Activated T-helper 9 cell treated with anti-CD3 and anti-CD28 coated beads, Interleukin-2, amount 50 U/mL, for 16 hours (primary cell): Measurements from ENCODE around the gene ATG5.
"Not testable (repeated sequence)": the region's sequence is repeated elsewhere in the genome, so short reads cannot be mapped to it uniquely, and the experiment has no call there.

Experiments
- DNase-seq: peaks from one replicate; pipeline ENCODE4 v3.0.0-alpha.2; 2020; ENCODE audit warnings: low read depth

ATG5 gene

DNA sequence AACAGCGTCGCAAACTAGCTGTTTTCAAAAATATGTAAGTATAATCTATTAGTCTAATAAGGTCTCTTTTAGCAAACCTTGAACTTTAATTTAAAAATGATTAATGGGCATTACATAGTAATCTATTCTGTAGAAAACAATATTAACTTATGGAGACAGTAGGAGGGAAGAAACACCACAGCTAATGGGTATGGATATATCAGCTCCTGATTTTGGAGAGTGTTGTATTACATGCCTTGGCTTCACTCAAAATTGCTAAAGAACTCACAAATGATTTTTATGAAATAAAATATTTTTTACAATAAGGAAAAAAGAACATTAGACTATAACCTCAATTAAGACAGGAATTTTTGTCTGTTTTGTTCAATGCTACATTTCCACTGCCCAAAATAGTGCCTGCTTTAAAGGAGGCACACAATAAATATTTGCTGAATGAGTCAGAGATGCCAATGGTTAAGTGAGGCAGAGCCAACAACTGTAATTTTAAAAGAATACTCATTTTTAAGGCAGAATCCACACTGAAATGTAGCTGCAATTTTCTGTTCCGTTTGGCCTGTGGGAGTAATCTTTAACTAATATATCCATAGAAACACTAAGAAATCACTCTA, 15.7 kb downstream of the ATG5 start:
- DNase-seq = no peak

DNA sequence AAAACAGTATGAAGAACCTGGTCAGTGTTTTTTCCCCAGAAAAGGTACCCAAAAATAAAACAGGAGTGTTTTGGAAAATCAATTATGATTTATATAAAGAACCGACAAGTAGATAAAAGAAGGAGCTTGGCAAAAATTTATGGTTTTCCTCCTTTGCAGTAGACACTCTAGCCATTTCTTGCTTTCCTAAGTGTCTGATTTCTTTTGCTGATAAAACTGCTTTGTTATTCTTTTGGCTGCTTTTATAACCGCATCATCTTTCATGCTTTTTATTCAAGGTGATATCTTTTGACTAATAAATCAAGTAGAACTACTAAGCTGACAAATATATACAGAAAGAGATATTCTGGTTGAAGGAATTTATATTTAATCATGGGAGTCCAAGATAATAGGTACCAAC, 16.6 kb downstream of the ATG5 start:
- DNase-seq = no peak

DNA sequence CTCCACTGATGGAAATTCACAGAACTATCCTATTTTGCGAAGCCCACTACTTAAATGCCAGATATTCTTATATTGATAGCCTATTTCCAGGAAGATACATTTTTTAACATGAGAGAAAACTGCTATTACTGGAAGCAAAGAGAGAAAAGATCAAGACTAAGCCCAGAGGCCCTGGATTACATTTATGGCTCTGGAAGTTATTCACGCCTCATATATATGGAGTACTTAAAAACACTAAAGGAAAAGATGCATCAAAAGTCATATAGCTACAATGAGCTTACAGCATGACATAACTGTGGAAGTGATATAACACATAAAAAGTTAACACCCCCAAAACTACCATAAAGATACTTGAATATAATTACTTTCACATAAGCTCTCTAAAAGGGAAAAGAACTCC, 19.8 kb downstream of the ATG5 start:
- DNase-seq = no peak

DNA sequence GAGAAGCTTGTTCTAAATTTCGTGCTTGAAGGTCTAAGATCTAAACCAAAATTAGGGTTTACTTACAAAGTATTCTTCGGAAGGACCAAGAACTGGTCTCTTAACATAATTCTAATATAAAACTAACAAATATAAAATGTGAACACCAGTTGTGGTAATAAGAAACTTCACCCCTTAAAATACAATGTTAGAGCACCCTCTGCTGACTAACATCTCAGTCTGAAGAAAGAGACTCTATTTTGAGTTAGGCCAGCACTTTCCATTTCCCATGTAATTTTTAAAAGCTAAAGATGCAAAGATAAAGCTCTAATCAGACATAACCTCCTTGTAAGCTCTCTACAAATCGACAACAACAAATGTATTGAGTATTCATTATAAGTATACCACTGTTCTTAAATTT, 24.6 kb downstream of the ATG5 start:
- DNase-seq = no peak

DNA sequence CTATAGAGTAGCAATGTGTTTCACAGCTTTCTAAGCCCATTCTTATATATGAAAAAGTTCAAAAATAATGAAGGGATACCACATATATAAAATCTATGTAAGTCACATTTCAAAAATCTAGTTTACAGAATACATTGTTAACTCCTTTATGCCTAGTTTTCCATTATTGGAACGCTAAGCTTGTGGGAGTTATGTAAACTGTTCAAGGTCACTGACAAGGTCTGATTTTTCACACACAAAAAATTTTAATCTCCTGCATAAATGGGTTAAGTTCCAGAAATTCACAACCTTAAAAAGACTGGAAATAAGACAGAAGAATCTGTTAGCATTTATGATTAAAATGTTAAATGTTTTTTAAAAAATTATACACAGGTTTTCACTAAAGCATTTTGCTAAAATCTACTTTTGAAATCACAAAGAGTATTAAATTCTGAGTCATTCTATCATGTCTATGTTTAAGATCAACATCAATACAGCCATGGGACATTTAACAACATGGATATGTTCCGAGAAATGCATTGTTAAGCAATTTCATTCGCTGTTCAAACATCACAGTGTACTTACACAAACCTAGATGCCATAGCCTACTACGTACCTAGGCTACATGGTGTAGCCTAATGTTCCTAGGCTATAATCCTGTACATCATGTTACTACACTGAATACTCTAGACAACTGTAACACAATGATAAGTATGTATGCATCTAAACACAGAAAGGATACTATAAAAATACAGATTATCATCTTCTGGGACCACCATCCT, 25.4 kb downstream of the ATG5 start:
- DNase-seq = no peak

DNA sequence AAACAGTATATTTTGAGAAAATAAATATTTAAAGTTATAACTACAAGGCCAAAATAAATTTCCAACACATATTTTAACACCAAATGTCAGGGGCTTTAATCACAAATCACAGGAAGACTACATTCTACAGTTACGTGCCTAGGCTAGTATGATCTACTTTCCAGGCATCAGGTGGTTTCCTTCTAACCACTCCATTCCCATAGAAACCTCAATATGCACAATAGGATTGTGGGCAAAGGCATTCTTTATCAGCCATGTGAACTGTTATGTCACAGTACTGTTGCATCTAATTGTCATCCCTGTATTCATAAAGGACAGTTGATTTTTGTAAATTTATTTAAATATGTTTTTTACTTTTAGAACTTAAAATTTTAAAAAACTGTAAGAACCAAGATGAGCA, 32.4 kb downstream of the ATG5 start:
- no peak for DNase-seq

DNA sequence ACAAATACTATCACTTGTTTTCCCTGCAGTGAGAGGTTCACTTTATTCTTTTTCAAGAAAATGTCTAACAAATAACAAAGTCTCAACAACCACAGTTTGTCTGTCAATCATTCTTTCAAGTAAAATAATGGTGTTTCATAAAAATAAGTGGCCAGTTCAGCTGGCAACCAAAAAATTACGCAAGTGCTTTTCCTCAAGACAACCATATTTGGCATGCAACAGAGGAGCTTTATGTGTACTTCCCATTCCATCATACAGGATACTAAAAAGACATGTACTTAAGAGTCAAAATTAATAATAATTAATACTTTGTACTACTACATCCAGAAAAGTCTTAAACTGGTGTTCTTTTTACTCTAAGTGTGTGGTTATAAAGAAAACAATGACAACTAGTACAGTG, 34.6 kb downstream of the ATG5 start:
- DNase-seq = no peak

DNA sequence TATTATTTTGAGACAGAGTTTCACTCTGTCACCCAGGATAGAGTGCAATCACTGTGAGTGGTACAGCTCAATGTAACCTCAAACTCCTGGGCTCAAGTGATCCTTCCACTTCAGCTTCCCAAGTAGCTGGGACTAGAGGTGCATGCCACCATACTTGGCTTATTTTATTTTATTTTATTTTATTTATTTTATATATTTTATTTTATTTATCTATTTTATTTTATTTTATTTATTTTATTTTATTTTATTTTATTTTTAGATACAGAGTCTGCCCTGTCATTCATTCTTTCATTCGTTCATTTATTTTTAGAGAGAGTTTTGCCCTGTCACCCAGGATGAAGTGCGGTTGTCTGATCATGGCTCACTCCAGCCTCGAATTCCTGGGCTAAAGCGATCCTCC, 35.5 kb downstream of the ATG5 start:
- no peak for DNase-seq

DNA sequence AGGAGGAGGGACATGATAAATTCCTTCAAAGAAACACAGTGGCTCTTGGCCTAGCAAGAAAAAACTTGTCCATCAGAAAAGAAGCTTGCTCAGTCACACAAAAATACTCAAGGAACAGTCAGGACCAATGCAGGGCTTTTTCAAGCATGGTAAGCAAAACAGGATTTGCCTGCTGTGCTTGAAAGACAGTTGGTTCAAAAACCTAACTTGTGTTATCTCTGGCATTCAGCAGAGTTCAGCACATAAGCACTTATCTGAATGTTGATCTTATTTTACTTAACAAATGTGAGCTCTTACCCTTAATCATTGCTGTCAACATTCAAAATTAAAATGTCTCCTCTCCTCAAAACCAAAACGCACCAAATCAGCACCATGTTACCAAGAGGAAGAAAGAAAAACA, 38.3 kb downstream of the ATG5 start:
- DNase-seq = no peak

DNA sequence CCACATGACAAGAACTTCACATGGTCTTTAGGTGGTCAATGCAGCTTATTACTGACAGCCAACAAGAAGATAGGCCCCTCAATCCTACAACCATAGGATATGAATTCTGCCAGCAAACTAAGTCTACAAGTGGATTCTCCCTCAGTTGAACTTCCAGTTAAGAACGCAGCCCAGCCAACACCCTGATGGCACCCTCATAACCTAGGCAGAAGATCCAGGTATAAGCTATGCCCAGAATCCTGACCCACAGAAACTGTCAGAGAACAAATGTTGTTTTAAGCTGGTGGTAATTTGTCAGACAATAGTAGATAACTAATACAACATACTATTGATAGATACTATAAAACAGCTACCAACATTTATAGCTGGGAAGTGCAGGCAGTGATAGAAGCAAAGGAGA, 38.8 kb downstream of the ATG5 start:
- DNase-seq = no peak

DNA sequence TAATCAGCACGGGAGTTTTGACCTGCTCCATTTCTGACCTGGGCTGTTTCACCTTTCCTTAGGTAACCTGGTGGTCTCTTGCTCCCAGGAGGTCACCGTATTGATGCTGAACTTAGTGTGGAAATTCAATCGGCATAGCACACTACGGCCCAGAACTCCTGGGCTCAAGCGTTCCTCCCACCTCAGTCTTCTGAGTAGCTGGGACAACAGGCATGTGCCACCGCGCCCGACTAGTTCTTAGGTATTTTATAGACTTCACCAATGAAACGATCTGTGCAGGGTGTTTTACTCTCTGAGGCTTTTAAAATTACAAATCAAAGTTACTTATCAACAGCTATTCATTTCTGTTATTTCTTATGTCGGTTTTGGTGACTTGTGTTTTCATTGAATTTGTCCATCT, 42.1 kb downstream of the ATG5 start:
- DNase-seq = no peak

DNA sequence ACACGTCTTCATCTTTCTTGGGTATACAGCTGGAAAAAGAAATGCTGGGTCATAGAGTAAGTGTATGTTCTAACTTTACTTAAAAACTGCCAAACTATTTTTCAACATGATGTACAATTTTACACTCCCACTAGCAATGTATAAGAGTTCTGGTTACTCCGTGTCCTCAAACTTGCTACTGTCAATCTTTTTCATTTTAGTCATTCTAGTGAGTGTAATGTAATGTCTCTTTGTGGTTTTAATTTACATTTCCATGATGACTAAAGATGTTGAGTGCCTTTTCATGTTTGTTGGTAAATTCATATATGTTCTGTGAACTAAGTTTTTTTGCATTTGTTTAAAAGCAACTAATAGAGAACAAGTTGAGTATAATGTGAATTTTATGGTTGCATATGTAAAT, 43.9 kb downstream of the ATG5 start:
- no peak for DNase-seq

DNA sequence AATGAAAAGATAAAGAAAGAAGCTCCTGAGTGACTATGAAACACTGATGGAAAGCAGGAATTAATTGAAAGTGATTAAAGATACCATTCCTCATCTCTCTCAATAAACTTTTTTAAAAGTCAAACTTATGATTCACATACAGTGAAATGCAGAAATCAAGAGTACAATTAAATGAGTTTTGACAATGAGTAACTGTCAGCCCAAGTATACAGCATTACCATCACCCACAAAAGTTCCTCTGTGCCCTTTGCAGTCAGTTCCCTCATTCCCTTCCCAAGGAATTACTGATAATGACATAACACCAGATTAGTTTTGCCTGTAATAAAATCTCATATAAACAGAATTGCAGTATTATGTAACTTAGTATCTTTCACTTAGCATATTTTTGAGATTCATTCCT, 44.5 kb downstream of the ATG5 start:
- DNase-seq = no peak

DNA sequence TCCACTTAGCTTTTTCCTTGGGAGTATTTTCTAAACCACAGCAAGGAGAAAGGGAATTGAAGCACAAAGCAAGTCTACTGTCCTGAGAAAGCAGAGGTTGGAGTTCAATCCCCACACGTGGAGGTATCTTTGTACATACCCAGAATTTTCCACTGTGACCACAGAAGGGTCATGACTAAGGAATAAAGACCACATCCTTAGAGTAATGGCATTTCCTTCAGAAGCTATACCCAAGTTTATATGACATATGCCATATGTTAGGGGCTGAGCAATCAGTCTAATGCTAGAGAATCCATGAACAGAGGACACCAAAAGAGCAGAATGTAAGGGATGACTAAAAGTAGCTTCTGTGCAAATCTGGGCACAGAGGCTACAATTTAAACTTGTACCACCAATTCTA, 46.4 kb downstream of the ATG5 start:
- no peak for DNase-seq

DNA sequence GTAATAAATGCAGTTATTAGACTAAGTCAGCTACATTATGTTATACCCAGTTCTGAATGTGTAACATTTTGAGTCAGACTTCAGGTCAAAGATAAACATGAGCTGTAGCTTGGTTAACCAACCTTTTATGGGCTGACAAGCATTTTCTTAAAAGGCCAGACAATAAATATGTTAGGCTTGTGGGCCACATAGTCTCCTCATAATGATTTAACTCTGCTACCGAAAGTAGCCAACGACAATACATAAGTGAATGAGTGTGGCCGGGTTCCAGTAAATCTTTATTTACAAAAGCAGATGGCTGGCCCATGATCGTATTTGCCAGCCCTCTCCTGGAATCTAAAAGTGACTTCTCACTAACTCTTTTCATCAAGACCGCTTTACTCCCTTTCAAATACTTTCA, 49.9 kb downstream of the ATG5 start:
- no peak for DNase-seq

DNA sequence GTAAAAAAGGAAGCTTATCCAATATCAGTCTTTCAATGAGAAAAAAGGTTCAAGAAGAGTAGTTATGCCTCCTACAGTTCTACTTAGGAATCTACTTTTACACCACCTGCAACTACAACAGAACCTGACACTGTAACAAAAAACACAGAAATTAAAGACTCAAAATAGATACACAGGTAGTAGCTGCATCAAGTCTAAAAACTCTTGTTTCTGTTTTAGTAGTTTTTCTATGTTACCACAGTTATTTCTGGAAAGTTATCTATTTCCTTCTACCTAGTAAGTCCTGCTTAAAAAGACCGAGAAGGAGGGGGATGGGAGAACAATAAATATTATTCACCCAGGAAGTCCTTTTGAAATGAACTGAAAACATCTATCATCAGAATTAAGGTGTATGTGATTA, 52.5 kb downstream of the ATG5 start:
- no peak for DNase-seq

DNA sequence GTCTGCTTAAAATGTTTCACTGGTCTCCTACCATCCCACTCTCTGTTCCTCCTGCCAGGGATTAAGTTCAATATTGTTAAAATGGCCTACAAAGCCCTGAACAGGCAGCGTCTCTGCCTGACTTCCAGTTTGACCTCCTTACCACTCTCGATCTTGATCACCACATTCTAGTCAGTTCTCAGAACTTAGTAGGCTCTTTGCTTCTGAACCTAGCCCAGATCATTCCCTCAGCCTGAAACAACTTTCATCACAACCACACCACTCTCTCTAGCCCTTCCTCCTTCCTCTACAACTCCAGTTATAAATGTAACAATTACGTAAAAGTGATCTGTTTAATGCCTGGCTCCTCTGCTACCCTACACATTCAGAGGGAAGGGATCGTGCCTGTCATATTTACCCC, 53.3 kb downstream of the ATG5 start:
- no peak for DNase-seq

DNA sequence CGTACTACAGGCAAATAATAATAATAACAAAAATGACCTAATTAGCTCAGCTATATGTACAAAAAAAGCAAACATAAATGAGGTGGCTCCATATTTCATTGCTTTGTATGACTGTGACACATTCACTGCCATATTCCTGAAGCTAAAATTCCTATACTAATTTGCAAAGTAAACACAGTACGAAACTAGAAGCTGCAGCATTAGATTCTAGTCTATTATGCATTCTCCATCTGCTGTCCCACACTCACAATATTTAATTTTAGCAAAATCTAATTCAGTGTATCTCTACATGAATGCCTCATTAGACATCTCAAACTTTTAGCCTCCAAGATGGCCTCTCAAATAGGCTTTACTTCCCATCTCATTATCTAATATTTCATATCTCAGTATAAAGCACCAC, 55.1 kb downstream of the ATG5 start:
- DNase-seq = no peak

DNA sequence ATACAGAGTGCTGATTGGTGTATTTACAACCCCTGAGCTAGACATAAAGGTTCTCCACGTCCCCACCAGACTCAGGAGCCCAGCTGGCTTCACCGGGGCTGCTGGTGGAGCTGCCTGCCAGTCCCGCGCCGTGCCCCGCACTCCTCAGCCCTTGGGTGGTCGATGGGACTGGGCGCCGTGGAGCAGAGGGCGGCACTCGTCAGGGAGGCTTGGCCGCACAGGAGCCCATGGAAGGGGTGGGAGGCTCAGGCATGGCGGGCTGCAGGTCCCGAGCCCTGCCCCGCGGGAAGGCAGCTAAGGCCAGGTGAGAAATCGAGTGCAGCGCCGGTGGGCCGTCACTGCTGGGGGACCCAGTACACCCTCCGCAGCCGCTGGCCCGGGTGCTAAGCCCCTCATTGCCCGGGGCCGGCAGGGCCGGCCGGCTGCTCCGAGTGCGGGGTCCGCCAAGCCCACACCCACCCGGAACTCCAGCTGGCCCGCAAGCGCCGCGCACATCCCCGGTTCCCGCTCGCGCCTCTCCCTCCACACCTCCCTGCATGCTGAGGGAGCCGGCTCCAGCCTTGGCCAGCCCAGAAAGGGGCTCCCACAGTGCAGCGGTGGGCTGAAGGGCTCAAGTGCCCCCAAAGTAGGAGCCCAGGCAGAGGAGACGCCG, 56.2 kb downstream of the ATG5 start:
- not testable (repeated sequence) for DNase-seq

DNA sequence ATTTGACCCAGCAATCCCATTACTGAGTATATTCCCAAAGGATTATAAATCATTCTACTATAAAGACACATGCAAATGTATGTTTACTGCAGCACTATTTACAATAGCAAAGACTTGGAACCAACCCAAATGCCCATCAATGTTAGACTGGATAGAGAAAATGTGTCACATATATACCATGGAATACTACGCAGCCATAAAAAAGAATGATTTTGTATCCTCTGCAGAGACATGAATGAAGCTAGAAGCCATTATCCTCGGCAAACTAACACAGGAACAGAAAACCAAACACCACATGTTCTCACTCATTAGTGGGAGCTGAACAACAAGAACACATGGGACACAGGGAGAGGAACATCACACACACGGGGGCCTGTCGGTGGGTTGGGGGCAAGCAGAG, 57.1 kb downstream of the ATG5 start:
- not testable (repeated sequence) for DNase-seq

DNA sequence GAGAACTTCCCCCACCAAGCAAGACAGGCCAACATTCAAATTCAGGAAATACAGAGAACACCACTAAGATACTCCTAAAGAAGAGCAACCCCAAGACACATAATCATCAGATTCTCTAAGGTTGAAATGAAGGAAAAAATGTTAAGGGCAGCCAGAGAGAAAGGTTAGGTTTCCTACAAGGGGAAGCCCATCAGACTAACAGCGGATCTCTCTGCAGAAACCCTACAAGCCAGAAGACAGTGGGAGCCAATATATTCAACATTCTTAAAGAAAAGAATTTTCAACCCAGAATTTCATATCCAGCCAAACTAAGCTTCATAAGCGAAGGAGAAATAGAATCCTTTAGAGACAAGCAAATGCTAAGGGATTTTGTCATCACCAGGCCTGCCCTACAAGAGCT, 61.1 kb downstream of the ATG5 start:
- DNase-seq = not testable (repeated sequence)

DNA sequence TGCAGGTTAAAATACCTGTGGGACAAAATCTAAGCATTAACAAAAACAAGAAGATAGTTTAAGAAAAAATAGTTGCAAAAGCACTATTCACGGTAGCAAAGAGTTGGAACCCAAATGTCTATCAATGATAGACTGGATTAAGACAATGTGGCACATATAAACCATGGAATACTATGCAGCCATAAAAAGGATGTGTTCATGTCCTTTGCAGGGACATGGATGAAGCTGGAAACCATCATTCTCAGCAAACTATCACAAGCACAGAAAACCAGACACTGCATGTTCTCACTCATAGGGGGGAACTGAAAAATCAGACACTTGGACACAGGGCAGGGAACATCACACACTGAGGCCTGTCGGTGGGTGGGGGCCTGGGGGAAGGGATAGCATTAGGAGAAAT, 65.8 kb downstream of the ATG5 start:
- DNase-seq = not testable (repeated sequence)

DNA sequence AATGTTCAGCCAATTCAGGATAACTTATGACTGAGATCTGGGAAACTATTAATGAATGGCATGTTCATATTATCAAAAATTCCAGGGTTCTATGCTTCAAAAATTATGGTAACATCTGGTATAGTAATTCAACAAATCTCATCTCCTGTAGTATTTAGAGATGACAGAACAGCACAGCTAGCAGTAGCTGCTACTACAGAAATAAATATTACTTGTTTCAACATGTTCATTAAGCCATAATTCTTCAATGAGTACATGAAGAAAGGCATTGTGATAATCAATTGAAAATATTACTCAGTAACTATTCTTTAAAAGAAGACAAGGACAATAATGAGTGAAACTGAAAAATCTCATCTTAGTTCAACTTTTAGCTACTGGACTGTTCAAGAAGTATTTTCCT, 66.8 kb downstream of the ATG5 start:
- no peak for DNase-seq

DNA sequence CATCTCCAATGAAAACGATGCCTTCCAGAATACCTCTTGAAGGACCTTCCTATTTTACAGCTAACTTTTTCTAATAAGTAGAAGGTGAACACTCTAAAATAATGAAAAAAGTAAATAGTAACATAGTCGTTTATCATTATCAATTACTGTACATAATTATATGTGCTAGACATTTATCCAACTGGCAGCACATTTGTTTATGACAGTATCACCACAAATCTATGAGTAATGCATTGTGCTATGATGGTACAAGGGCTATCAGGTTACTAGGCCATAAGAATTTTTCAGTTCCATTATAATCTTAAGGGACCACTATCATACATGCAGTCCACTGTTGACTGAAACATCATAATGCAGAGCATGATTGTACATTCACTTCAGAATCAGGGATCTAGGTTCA, 68.4 kb downstream of the ATG5 start:
- no peak for DNase-seq
